ENCODE measurements around the gene PABPN1. TPM values are rescaled to one million over a fixed set of nuclear protein-coding genes. Genes with fewer than 3 reads are reported as not detected.
A peak's percentile ranks its signal among the peaks of the same experiment; 100 is the strongest.

The PABPN1 gene
- total and polyA plus RNA-seq, 2 of the 13 experiments (the other 11 are each of a cell fraction or from before 2014, with no cell fraction given): 233 to 524 TPM

- TF ChIP-seq ZNF24 (IDR thresholded peaks at IDR 0.05) (peak; percentile 63; the same call in 1 of the 2 replicates), GPN1 (CRISPR knock-in tag; IDR thresholded peaks at IDR 0.05; ENCODE audit: borderline replicate concordance) (no peak; the same call in 1 of the 2 replicates), ZNF616 (CRISPR knock-in tag; IDR thresholded peaks at IDR 0.05; ENCODE audit: low read depth) (peak; percentile 69; the same call in 1 of the 2 replicates), ARHGAP35 (CRISPR knock-in tag; IDR thresholded peaks at IDR 0.05; ENCODE audit: borderline replicate concordance) (peak; percentile 70), STAG1 (CRISPR knock-in tag; IDR thresholded peaks at IDR 0.05) (peak; percentile 19; the same call in 1 of the 2 replicates), ZNF788 (CRISPR knock-in tag; IDR thresholded peaks at IDR 0.05; ENCODE audit: borderline replicate concordance) (peak; percentile 91), SAP130 (CRISPR knock-in tag; IDR thresholded peaks at IDR 0.05; ENCODE audit: low read depth) (peak; percentile 98), DRAP1 (CRISPR knock-in tag; IDR thresholded peaks at IDR 0.05) (peak; percentile 95), JUN (CRISPR knock-in tag; IDR thresholded peaks at IDR 0.05) (peak; percentile 43), ZNF720 (CRISPR knock-in tag; IDR thresholded peaks at IDR 0.05) (no peak), HDAC2 (CRISPR knock-in tag; IDR thresholded peaks at IDR 0.05) (peak; percentile 95), CTCF (CRISPR knock-in tag; IDR thresholded peaks at IDR 0.05) (peak; percentile 10), MIER2 (CRISPR knock-in tag; IDR thresholded peaks at IDR 0.05) (peak; percentile 89), IKZF1 (IDR thresholded peaks at IDR 0.05) (no peak), MLLT10 (CRISPR knock-in tag; IDR thresholded peaks at IDR 0.05) (no peak), ZNF296 (CRISPR knock-in tag; conservative IDR thresholded peaks at IDR 0.05) (no peak), RARG (CRISPR knock-in tag; IDR thresholded peaks at IDR 0.05; ENCODE audit: low read depth) (peak; percentile 79; the same call in 1 of the 2 replicates), HINFP (CRISPR knock-in tag; IDR thresholded peaks at IDR 0.05; ENCODE audit: low read depth) (peak; percentile 81), MTF2 (CRISPR knock-in tag; IDR thresholded peaks at IDR 0.05; ENCODE audit: borderline replicate concordance) (no peak), GATAD2A (CRISPR knock-in tag; IDR thresholded peaks at IDR 0.05) (peak; percentile 91), NKX3-1 (CRISPR knock-in tag; IDR thresholded peaks at IDR 0.05) (peak; percentile 97), ZFAT (CRISPR knock-in tag; conservative IDR thresholded peaks at IDR 0.05) (peak; percentile 79; the same call in 1 of the 2 replicates), ZNF780A (CRISPR knock-in tag; IDR thresholded peaks at IDR 0.05) (no peak), RARA (CRISPR knock-in tag; IDR thresholded peaks at IDR 0.05) (peak; percentile 80), POLR2A (IDR thresholded peaks at IDR 0.05; ENCODE audit: insufficient read depth in 1 of 2, low read depth in 2 of 2, low read length in 2 of 2) (peak in 1 of 2 experiments; percentile 91; a peak in 2 of 4 replicates), ZNF766 (CRISPR knock-in tag; IDR thresholded peaks at IDR 0.05; ENCODE audit: borderline replicate concordance) (peak; percentile 97), ZNF282 (IDR thresholded peaks at IDR 0.05; ENCODE audit: partially characterized antibody) (no peak), ATF2 (CRISPR knock-in tag; IDR thresholded peaks at IDR 0.05) (peak; percentile 98)
These were observed at the start of gene PABPN1 (continued) for GRCh38 chr14:23320584-23321571.
